Measurements from ENCODE around the gene B4GALT5. TPM values are rescaled to one million over a fixed set of nuclear protein-coding genes. Genes with fewer than 3 reads are reported as not detected.

B4GALT5 gene
- total RNA-seq, 1 experiment from 2014 or later = 77.0 TPM

DNA sequence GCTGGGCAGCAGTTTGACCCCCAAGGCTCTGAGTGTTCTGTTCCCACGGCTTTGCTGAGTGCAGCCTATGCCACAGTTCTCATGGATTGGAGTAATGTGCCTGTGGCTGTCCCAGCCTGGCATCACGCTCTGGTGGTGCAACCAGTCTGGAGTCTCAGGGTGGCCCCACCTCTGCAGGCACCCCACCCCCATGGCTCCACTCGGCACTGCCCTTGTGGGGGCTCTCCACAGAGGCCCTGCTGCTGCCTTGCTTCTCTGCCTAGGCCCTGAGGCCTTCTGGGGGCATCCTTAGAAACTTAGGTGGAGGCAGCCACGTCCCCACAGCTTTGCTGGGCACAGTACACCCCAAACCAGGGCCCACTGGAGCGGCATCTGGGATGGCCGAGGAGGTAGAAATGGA, 25.4 kb upstream of the B4GALT5 start:
- no peaks in the 10 kb centered on the region for H4K20me1 ChIP-seq (ENCODE audit: control insufficient read depth, insufficient read depth, insufficient read length)
- H3K9me3 ChIP-seq (ENCODE audit: control insufficient read depth, low read depth, low read length) = no peaks in the 10 kb centered on the region
- H3K9ac ChIP-seq (ENCODE audit: extremely low read depth, insufficient read length, low read length) = no peak overlapping the region
- no peak overlapping the region for H3K4ac ChIP-seq (ENCODE audit: low read depth, low read length)
- H2BK12ac ChIP-seq (ENCODE audit: insufficient read length, low read depth, low read length) = no peak overlapping the region
- no peak overlapping the region for H2BK5ac ChIP-seq (ENCODE audit: insufficient read length, low read length)
- no peaks in the 10 kb centered on the region for H3K79me1 ChIP-seq (ENCODE audit: insufficient read depth, low read depth, low read length, poor library complexity, severe bottlenecking)
- no peak overlapping the region for H2BK15ac ChIP-seq (ENCODE audit: low read depth, low read length)
- no peak overlapping the region for H3K18ac ChIP-seq (ENCODE audit: insufficient read length, low read depth, low read length)
- no peak overlapping the region for H2AFZ ChIP-seq (ENCODE audit: low read length)
- WGBS (ENCODE audit: extremely low coverage, insufficient read length, low lambda C conversion rate) = no CpG with 5 or more reads among the region's 6 CpGs
- H4K91ac ChIP-seq (ENCODE audit: insufficient read length, low read depth, low read length) = no peak overlapping the region
- H3K27ac Mint-ChIP-seq = no peak overlapping the region
- H2AK5ac ChIP-seq (ENCODE audit: insufficient read length, low read length) = no peak overlapping the region
- H2BK20ac ChIP-seq (ENCODE audit: low read depth, low read length, poor library complexity, severe bottlenecking) = no peak overlapping the region
- no peaks in the 10 kb centered on the region for H3K9me3 Mint-ChIP-seq
- TF ChIP-seq, protein P1, sequence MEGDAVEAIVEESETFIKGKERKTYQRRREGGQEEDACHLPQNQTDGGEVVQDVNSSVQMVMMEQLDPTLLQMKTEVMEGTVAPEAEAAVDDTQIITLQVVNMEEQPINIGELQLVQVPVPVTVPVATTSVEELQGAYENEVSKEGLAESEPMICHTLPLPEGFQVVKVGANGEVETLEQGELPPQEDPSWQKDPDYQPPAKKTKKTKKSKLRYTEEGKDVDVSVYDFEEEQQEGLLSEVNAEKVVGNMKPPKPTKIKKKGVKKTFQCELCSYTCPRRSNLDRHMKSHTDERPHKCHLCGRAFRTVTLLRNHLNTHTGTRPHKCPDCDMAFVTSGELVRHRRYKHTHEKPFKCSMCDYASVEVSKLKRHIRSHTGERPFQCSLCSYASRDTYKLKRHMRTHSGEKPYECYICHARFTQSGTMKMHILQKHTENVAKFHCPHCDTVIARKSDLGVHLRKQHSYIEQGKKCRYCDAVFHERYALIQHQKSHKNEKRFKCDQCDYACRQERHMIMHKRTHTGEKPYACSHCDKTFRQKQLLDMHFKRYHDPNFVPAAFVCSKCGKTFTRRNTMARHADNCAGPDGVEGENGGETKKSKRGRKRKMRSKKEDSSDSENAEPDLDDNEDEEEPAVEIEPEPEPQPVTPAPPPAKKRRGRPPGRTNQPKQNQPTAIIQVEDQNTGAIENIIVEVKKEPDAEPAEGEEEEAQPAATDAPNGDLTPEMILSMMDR (conservative IDR thresholded peaks at IDR 0.05) = no peak
- H3K27ac ChIP-seq (ENCODE audit: insufficient read length, low read depth, low read length) = no peak overlapping the region
- H3K23me2 ChIP-seq (ENCODE audit: insufficient read length, low read depth, low read length, poor library complexity, severe bottlenecking) = no peaks in the 10 kb centered on the region
- H3K4me2 ChIP-seq (ENCODE audit: insufficient read depth, insufficient read length, low read length) = no peak overlapping the region
- H3K36me3 Mint-ChIP-seq (ENCODE audit: insufficient read depth in 1 of 3, low read depth in 3 of 3) = no peaks in the 10 kb centered on the region
- H2BK120ac ChIP-seq (ENCODE audit: low read depth, low read length, poor library complexity, severe bottlenecking) = no peak overlapping the region
- H3K14ac ChIP-seq (ENCODE audit: insufficient read depth, low read length) = no peak overlapping the region
- H3K56ac ChIP-seq (ENCODE audit: insufficient read length, low read depth, low read length) = no peak overlapping the region
- DNase-seq = no peak
- no peaks in the 10 kb centered on the region for H3K79me2 ChIP-seq (ENCODE audit: insufficient read depth, low read length)
- peaks cover 9 to 20% of the 10 kb centered on the region in 2 experiments for H3K4me1 Mint-ChIP-seq
- no peaks in the 10 kb centered on the region for H3K27me3 ChIP-seq (ENCODE audit: insufficient read depth, low read length)
- H3K4me3 Mint-ChIP-seq = no peak overlapping the region
- no peaks in the 10 kb centered on the region for H3K4me1 ChIP-seq (ENCODE audit: insufficient read depth, low read length)
- H3K23ac ChIP-seq (ENCODE audit: insufficient read length, low read depth, low read length) = no peak overlapping the region
- H3K27me3 Mint-ChIP-seq (ENCODE audit: low read depth) = no peaks in the 10 kb centered on the region
- no peak overlapping the region for H3T11ph ChIP-seq (ENCODE audit: low read length)
- H4K8ac ChIP-seq (replicated peaks; ENCODE audit: insufficient read length, low read depth, low read length) = no peak overlapping the region
- no peak overlapping the region for H4K5ac ChIP-seq (ENCODE audit: insufficient read length, low read depth, low read length)
